H1 (cell line): ENCODE results near the gene RNU2-1. TPM values are rescaled to one million over a fixed set of nuclear protein-coding genes. Genes with fewer than 3 reads are reported as not detected.

Source experiments
- polyA plus RNA-seq, 7 experiments: library from polyadenylated mRNA; depleted of rRNA in 3 of 7; stranded (reverse) in 5 of 7; unstranded in 2 of 7; fragments of >200 nt in 5 of 7; fragments of 200-250 nt in 2 of 7; gene quantifications; 1 replicate in 5 of 7; 2 replicates in 1 of 7; 4 replicates in 1 of 7; pipeline versions ENCODE4 v1.2.1 to v1.2.3, GENCODE V29; 2011 to 2013; ENCODE audit warnings: missing spikeins in 2 of 7, mixed read lengths in 2 of 7
- small RNA-seq: library from polyadenylated mRNA; stranded (forward); fragments of <200 nt; extraction: miRNeasy Mini kit (QIAGEN cat#:217004); gene quantifications from one replicate; pipeline ENCODE3, GENCODE V24; 2013; ENCODE audit not compliant: insufficient read depth
- total RNA-seq: library from RNA; stranded (reverse); fragmentation: NEBNext Ultra II Directional; extraction: Animal tissue kit (Norgen Biotek cat#: 25700); gene quantifications from 2 replicates; pipeline ENCODE4 v1.2.1, GENCODE V29; 2021

RNU2-1 gene
- total and polyA plus RNA-seq, 2 of the 8 experiments (the other 6 are each of a cell fraction or from before 2014, with no cell fraction given): 2,508 TPM; not detected in 1

Small RNA genes lying within 50 kb of the gene (small RNA-seq; reads per million reads assigned to genes)
- gene RF00004: not detected
- gene RNU2-1: not detected

Other genes starting within 250 kb of the RNU2-1 start
- gene RPL27, start 235.6 kb downstream of the RNU2-1 start, total RNA-seq: 1,415 and 1,425 TPM in 2 replicates
- gene RPL27, start 235.6 kb downstream of the RNU2-1 start, polyA plus RNA-seq (2011; rRNA removed): 3,779 and 3,900 TPM in 2 replicates
- 2.0 and 2.5 TPM in 2 replicates for gene IFI35, start 227.2 kb downstream of the RNU2-1 start, total RNA-seq
- gene IFI35, start 227.2 kb downstream of the RNU2-1 start, polyA plus RNA-seq (2011; rRNA removed): 4.7 and 4.9 TPM in 2 replicates
- 281 and 295 TPM in 2 replicates for gene VAT1, start 211.6 kb downstream of the RNU2-1 start, total RNA-seq
- 200 and 269 TPM in 2 replicates for gene VAT1, start 211.6 kb downstream of the RNU2-1 start, polyA plus RNA-seq (2011; rRNA removed)
- gene RND2, start 208.7 kb downstream of the RNU2-1 start, total RNA-seq: 51.3 and 56.8 TPM in 2 replicates
- 61.4 and 76.2 TPM in 2 replicates for gene RND2, start 208.7 kb downstream of the RNU2-1 start, polyA plus RNA-seq (2011; rRNA removed)
- 39.2 and 40.3 TPM in 2 replicates for gene BRCA1, start 108.6 kb downstream of the RNU2-1 start, total RNA-seq
- gene BRCA1, start 108.6 kb downstream of the RNU2-1 start, polyA plus RNA-seq (2011; rRNA removed): 30.7 and 34.5 TPM in 2 replicates
- 34.8 and 36.0 TPM in 2 replicates for gene NBR1, start 62.8 kb downstream of the RNU2-1 start, total RNA-seq
- 12.4 and 13.5 TPM in 2 replicates for gene NBR1, start 62.8 kb downstream of the RNU2-1 start, polyA plus RNA-seq (2011; rRNA removed)
- 4.1 and 5.4 TPM in 2 replicates for gene TMEM106A, start 22.1 kb downstream of the RNU2-1 start, total RNA-seq
- 3.2 and 3.4 TPM in 2 replicates for gene TMEM106A, start 22.1 kb downstream of the RNU2-1 start, polyA plus RNA-seq (2011; rRNA removed)
- not detected in 2 replicates for gene CCDC200, start 5.4 kb downstream of the RNU2-1 start, total RNA-seq
- gene CCDC200, start 5.4 kb downstream of the RNU2-1 start, polyA plus RNA-seq (2011; rRNA removed): 0.11 TPM in 1 of 2 replicates, not detected in the other
- gene ARL4D, start 165.0 kb upstream of the RNU2-1 start, total RNA-seq: 8.4 TPM in 2 replicates
- gene ARL4D, start 165.0 kb upstream of the RNU2-1 start, polyA plus RNA-seq (2011; rRNA removed): 9.2 and 16.2 TPM in 2 replicates
- gene DHX8, start 250.0 kb upstream of the RNU2-1 start, total RNA-seq: 57.0 and 59.4 TPM in 2 replicates
- gene DHX8, start 250.0 kb upstream of the RNU2-1 start, polyA plus RNA-seq (2011; rRNA removed): 24.8 and 30.5 TPM in 2 replicates